Left colon (tissue), 2 donors: ENCODE results near the gene INTS2. TPM values are rescaled to one million over a fixed set of nuclear protein-coding genes. Genes with fewer than 3 reads are reported as not detected.
"Not testable (repeated sequence)": the region's sequence is repeated elsewhere in the genome, so short reads cannot be mapped to it uniquely, and the experiment has no call there.

ENCODE experiments used
- ATAC-seq: fragments of 200-7000 bp; cut with Tn5 transposase; one replicate; pipeline ENCODE4 v1.9.1; 2020; ENCODE audit warnings: mild to moderate bottlenecking, moderate library complexity
- DNase-seq, 2 donors: peaks; one replicate each; pipeline ENCODE4 v3.0.0-alpha.2; 2020
- intact Hi-C, 2 donors: fragments of 100-400 bp; cut with DNase I in 1 of 2; cut with micrococcal nuclease in 1 of 2; formaldehyde crosslinking; loops; one replicate each; pipeline versions ENCODE4 v1.11.2 to v1.14.0; 2022; cut with DNase I, micrococcal nuclease
- total RNA-seq, 2 donors: library from RNA; stranded (reverse); fragmentation: NEBNext Ultra II Directional; extraction: Animal tissue kit (Norgen Biotek cat#: 25700); gene quantifications; one replicate each; pipeline ENCODE4 v1.2.1, GENCODE V29; 2021
- donor health status: DM: no; HTN: no; CAD: no.
- donor health status: DM: yes; HTN: yes; CAD: no.

The INTS2 gene
- total RNA-seq, 2 donors from 2014 or later: 9.2 to 9.8 TPM

DNA sequence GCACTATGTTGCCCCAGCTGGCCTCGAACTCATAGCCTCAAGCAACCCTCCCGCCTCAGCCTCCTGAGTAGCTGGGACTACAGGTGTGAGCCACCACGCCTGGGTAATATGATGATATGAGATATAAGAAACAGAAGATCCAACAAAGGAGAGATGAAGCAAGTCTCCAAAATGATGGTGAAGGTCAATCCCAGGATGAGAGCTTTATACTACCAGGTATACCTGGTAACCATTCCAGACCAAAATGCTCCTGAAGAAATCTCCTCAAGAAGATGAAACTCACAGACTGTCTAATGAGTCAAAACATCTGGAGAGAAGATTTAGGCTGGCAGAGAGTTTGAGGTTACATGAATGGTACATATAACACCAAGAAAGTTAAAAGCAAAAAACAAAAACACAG, 24.5 kb downstream of the INTS2 start:
- intact Hi-C loops: no loop called here
- ATAC-seq (no peak), DNase-seq (no peak)

GRCh38 chr17:61897548-61898180, 30.1 kb downstream of the INTS2 start:
- intact Hi-C loops: no loop called here
- no peak for ATAC-seq

DNA sequence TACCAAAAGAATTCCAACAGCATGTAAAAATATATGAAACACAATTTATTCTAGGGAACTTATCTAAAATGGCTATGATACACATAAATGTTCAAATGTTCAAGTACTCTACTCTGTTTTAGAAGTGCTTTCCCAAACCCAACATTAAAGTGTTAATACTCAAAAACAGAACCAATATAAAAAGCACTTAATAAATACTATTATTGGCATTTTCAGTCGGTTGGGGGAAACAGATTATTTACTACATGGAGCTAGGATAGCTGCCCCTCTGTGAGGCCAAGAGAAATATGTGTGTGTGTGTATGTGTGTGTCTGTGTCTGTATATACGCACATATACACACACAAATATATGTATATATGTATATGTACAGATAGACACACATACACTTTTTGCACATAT, 32.4 kb downstream of the INTS2 start:
- intact Hi-C loops: no loop called here
- ATAC-seq (no peak), DNase-seq (no peak)

More at GRCh38 chr17:61897548-61898180, 30.1 kb downstream of the INTS2 start:
- no peak for DNase-seq

DNA sequence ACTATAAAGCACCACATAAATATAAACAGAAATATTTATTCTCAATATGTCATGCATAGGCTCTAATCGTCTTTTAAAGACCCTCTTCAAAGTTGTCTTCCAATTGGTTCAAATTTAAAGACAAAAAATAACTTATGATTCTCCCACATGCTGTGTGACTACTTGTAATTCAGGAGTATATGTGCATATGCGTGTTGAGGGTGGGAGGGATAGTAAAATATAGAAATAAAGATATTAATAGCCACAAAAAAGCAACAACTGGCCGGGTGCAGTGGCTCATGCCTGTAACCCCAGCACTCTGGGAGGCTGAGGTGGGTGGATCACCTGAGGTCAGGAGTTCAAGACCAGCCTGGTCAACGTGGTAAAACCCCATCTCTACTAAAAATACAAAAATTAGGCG, 33.5 kb downstream of the INTS2 start:
- DNase-seq, ATAC-seq, intact Hi-C loops: not testable (repeated sequence)

DNA sequence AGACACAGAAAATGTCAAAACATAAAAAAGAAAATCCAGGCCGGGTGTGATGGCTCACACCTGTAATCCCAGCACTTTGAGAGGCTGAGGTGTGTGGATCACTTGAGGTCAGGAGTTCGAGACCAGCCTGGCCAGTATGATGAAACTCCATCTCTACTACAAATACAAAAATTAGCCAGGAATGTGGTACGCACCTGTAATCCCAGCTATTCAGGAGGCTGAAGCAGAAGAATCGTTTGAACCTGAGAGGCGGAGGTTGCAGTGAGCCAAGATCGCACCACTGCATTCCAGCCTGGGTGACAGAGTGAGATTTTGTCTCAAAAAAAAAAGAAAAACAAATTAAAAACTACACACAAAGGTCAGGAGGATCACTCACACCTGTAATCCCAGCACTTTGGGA, 40.0 kb downstream of the INTS2 start:
- intact Hi-C loops, DNase-seq, ATAC-seq: not testable (repeated sequence)

DNA sequence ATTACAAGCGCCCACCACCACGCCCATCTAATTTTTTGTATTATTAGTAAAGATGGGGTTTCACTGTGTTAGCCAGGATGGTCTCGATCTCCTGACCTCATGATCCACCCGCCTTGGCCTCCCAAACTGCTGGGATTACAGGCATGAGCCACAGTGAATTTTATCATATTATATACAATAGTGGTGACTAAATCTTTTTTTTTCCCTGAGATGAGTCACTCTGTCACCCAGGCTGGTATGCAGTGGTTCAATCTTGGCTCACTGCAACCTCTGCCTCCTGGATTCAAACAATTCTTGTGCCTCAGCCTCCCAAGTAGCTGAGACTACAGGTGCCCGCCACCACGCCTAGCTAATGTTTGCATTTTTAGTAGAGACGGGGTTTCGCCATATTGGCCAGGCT, 41.9 kb downstream of the INTS2 start:
- DNase-seq, intact Hi-C loops, ATAC-seq: not testable (repeated sequence)

DNA sequence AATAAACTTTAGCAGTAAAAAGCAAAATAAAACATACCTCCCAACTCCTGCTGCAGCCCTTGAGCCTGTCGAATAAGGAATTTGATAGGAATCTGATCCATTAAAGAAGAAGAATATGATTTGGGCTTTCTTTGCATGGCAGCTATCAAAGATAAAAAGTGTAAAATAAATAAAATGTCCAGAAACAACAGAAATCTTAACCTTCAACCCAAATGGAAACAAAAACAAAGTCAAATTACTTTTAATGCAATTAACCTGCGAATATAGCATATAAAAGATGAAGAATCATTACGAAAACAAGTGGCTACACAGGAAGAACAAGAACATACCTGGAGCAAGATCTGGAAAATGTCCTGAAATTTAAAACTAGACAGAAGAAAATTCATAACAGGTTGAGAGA, 42.9 kb downstream of the INTS2 start:
- intact Hi-C loops: no loop called here
- no peak for ATAC-seq
- no peak for DNase-seq

GRCh38 chr17:61880589-61881102, 47.1 kb downstream of the INTS2 start:
- intact Hi-C loops: no loop called here
- ATAC-seq: no peak

DNA sequence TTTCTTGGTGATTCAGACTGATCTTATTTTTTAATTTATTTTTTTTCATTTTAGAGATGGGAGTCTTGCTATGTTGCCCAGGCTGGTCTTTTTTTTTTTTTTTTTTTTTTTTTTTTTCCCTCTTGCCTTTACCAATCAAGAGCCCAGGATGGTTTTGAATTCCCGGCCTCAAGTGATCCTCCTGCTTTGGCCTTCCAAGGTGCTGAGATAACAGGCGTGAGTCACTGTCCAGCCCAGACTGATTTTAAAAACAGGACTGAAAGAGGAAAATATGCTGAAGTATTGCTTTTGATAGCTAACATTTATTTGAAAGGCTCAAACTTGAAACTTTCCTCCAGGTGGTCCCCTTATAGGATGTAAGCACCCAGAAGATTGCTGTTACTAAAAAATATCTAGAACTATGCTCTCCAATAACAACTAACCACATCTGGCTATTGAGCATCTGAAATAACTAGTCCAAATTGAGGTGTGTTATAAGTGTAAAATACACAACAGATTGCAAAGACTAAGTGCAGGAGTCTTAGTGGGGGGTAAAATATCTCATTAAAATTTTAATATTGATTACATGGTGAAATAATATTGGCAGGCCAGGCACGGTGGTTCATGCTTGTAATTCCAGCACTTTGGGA, 48.7 kb downstream of the INTS2 start:
- no peak for DNase-seq
- intact Hi-C loops: no loop called here
- ATAC-seq: no peak

More at GRCh38 chr17:61880589-61881102, 47.1 kb downstream of the INTS2 start:
- DNase-seq: no peak

DNA sequence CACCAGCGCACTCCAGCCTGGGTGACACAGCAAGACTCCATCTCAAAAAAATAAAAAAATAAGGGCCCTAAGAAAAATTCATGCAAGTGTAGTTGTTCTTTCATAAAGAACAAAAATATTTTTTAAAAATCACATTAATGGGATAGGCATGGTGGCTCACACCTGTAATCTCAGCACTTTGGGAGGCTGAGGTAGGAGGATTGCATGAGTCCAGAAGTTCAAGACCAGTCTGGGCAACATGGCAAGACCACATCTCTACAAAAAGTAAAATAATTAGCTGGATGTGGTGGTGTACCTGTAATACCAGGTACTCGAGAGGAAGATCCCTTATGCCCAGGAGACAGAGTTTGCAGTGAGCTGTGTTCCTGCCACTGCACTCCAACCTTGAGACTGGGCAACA, 49.3 kb downstream of the INTS2 start:
- intact Hi-C loops: no loop called here
- ATAC-seq (no peak), DNase-seq (no peak)

GRCh38 chr17:61877837-61878236, 49.9 kb downstream of the INTS2 start:
- DNase-seq (no peak), ATAC-seq (no peak)
- intact Hi-C loops: no loop called here

GRCh38 chr17:61875804-61876203, 52.0 kb downstream of the INTS2 start:
- intact Hi-C loops: no loop called here
- ATAC-seq (no peak), DNase-seq (no peak)

- DNase-seq (no peak), ATAC-seq (no peak)
- intact Hi-C loops: no loop called here
Observed at GRCh38 chr17:61875285-61875684, 52.5 kb downstream of the INTS2 start.

DNA sequence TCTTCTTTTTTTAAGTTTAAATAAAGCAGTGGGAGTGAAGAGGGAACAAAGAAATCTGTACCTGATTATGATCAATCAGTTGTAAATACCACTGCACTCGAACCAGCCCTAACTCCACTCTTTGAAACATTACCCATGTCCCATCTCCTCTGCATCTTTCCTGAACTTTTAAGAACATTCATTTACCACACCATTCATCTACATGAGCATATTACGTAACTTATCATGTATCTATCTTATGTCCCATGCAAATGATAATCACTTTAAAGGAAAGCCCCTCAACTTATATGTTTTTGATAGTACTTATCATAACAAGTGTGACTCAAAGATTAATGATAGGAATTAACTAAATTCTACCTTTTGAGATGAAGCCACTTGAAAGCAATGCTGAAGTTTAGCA, 53.7 kb downstream of the INTS2 start:
- ATAC-seq (no peak), DNase-seq (no peak)
- intact Hi-C loops: no loop called here

DNA sequence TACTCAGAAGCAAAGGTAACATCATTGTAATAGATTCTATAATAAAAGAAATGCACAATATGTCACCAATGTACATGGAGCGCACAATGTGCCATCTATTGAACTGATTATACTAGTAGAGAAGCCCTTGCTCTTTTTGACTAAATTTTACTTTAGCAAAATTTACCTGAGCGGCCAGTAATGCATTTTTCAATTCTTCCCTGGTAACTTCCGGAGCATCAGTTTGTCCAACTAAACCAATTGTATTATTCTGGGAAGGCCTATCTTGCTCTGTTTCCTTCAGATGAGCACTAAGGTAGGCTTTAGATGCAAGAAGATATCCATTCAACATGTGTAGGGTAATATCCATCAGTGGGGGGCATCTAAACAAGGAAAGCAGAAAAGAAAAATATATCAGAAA, 55.7 kb downstream of the INTS2 start:
- intact Hi-C loops: no loop called here
- ATAC-seq: no peak
- DNase-seq: no peak

DNA sequence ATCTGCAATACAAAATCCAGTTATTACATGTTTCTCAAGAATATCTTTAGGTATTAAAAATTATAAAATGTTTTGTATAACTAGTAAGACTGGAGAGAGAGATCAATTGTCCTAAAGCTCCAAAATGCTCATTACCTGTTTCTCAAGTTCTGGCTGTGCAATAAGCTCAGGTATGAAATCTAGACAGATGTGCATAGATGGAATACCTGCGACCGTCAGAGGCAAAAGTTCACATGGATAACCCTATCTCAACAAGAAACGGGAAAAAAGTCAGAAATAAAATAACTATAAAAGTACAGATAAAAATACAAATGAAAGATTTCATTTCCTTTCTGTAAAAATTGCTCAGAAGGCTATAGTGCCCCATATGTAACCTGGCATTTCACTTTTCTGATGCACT, 58.6 kb downstream of the INTS2 start:
- intact Hi-C loops: loop anchor here in 1 of 2 donors (10.0 kb wide), 1 partner anchor 196 kb away; the partner anchor contains the start of gene MED13
- no peak for DNase-seq
- ATAC-seq: no peak

GRCh38 chr17:61868074-61868473, 59.7 kb downstream of the INTS2 start:
- ATAC-seq (no peak), DNase-seq (no peak)
- intact Hi-C loops: loop anchor here in 1 of 2 donors (10.0 kb wide), 1 partner anchor 197 kb away; the partner anchor contains the start of gene MED13

GRCh38 chr17:61867033-61867432, 60.7 kb downstream of the INTS2 start:
- DNase-seq (no peak), ATAC-seq (no peak)
- intact Hi-C loops: loop anchor here in 1 of 2 donors (10.0 kb wide), 1 partner anchor 198 kb away; the partner anchor contains the start of gene MED13

DNA sequence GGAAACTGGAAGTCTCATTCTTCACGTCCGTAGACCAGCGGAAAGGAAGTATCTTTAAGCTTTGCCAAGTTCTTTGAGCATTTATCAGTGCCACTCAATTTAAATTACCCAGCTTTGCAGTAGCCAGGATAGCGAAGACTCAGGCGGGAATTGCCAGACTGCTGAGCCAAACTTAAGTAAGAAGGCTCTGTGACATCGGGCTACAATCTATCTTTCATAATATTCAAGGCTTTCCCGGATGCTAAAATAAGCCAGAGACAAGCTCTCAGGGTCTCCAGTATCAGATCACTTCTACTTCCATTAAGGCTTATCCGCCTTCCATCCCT, 64.0 kb downstream of the INTS2 start:
- ATAC-seq (no peak), DNase-seq (no peak)
- intact Hi-C loops: loop anchor here in 1 of 2 donors (10.0 kb wide), 1 partner anchor 201 kb away; the partner anchor contains the start of gene MED13
